ENCODE data around the gene PACRG. TPM values are rescaled to one million over a fixed set of nuclear protein-coding genes. Genes with fewer than 3 reads are reported as not detected.

PACRG gene
- total and polyA plus RNA-seq, 2 donors from 2014 or later, result 7.4 to 20.0 TPM

DNA sequence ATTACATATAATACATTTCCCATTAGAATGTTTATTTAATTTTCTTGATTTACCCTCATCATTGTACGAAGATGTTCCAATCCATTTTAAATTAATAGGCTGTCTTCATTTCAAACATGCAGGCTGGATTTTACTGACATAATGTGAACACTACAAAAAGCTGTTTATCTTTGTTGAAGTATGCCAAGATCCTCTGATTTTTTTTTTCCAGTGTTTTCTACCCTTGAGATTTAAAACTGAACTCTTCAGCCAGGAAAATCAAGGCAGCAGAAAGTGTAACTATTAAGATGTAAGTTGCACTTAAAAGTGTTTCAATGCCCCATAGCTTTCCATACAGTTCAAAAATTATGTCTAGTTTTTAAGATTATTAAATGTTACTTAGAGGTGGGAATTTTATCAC lies 43.7 kb upstream of the PACRG start:
- intact Hi-C loops (cut with DNase I), result no loop called here
- no peaks in the 10 kb centered on the region for H3K27me3 ChIP-seq (ENCODE audit: control insufficient read depth, insufficient read depth, low read length)
- peak; percentile 15 for FAIRE-seq
- no peak overlapping the region for H3K4me3 ChIP-seq (ENCODE audit: low read length in 3 of 3)
- no peak for DNase-seq
- H3K9me3 ChIP-seq (ENCODE audit: control insufficient read depth in 2 of 3, insufficient read depth in 1 of 3, low read length in 3 of 3), result no peaks in the 10 kb centered on the region
- H3K4me1 ChIP-seq (ENCODE audit: control insufficient read depth in 2 of 3, insufficient read depth in 2 of 3, low read depth in 1 of 3, low read length in 3 of 3), result peaks cover 0 to 2% (median 0%) of the 10 kb centered on the region in 3 donors
- no peak overlapping the region for H3K27ac ChIP-seq (ENCODE audit: low read depth in 2 of 2, low read length in 2 of 2)
- no peaks in the 10 kb centered on the region for H3K36me3 ChIP-seq (ENCODE audit: control insufficient read depth in 2 of 3, insufficient read depth in 3 of 3, low read length in 3 of 3)
- TF ChIP-seq, protein P1, sequence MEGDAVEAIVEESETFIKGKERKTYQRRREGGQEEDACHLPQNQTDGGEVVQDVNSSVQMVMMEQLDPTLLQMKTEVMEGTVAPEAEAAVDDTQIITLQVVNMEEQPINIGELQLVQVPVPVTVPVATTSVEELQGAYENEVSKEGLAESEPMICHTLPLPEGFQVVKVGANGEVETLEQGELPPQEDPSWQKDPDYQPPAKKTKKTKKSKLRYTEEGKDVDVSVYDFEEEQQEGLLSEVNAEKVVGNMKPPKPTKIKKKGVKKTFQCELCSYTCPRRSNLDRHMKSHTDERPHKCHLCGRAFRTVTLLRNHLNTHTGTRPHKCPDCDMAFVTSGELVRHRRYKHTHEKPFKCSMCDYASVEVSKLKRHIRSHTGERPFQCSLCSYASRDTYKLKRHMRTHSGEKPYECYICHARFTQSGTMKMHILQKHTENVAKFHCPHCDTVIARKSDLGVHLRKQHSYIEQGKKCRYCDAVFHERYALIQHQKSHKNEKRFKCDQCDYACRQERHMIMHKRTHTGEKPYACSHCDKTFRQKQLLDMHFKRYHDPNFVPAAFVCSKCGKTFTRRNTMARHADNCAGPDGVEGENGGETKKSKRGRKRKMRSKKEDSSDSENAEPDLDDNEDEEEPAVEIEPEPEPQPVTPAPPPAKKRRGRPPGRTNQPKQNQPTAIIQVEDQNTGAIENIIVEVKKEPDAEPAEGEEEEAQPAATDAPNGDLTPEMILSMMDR (IDR thresholded peaks at IDR 0.05; ENCODE audit: borderline replicate concordance, extremely low read depth, insufficient read depth), result no peak
- H3K9ac ChIP-seq (ENCODE audit: low read length in 3 of 3), result no peak overlapping the region

DNA sequence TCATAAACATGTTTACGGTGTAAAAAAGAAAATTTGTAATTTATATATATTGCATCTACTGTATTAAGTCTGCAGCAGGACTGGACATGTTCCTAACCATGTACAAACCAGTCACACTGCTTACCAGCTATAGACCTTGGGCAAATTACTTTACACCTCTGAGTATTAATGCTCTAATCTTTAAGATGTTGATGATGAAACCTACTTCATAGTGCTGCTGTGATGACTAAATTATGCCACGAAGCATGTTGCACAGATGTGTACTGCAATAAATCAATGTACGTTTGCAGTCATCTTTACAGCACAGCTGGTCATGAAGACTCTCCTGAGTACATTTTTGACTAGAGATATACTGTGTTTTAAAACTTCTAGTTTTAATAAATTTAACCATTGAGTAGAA lies 42.8 kb upstream of the PACRG start:
- Histone ChIP-seq H3K9ac (ENCODE audit: low read length in 3 of 3) (no peak overlapping the region), H3K36me3 (ENCODE audit: control insufficient read depth in 2 of 3, insufficient read depth in 3 of 3, low read length in 3 of 3) (no peaks in the 10 kb centered on the region), H3K9me3 (ENCODE audit: control insufficient read depth in 2 of 3, insufficient read depth in 1 of 3, low read length in 3 of 3) (no peaks in the 10 kb centered on the region), H3K4me1 (ENCODE audit: control insufficient read depth in 2 of 3, insufficient read depth in 2 of 3, low read depth in 1 of 3, low read length in 3 of 3) (peaks cover 0 to 2% (median 0%) of the 10 kb centered on the region in 3 donors), H3K27ac (ENCODE audit: low read depth in 2 of 2, low read length in 2 of 2) (no peak overlapping the region), H3K27me3 (ENCODE audit: control insufficient read depth, insufficient read depth, low read length) (no peaks in the 10 kb centered on the region), H3K4me3 (ENCODE audit: low read length in 3 of 3) (no peak overlapping the region)
- intact Hi-C loops (cut with DNase I), result no loop called here
- FAIRE-seq (no peak), DNase-seq (no peak)
- TF ChIP-seq, protein P1 (IDR thresholded peaks at IDR 0.05; ENCODE audit: borderline replicate concordance, extremely low read depth, insufficient read depth), result no peak

DNA sequence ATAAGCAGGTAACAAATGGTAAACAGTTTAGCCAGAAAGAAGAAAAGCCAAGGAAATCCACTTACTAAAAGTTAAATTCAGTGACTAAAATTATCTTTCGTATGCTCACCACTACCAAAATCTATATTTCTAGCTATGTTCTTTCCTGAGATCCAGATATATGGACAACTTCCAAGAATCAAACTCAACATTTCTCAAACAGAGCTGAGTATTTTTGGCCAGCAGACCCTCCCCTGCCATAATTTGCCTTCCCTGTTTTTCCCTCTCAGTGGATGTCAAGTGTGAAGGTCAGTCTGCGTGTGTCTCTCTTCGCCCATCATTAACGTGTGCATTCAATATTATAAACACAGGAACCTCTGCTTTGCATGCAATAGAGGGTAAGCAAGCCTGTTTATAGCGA lies 42.2 kb upstream of the PACRG start:
- Histone ChIP-seq H3K9ac (ENCODE audit: low read length in 3 of 3) (no peak overlapping the region), H3K4me1 (ENCODE audit: control insufficient read depth in 2 of 3, insufficient read depth in 2 of 3, low read depth in 1 of 3, low read length in 3 of 3) (peaks cover 0 to 2% (median 0%) of the 10 kb centered on the region in 3 donors), H3K9me3 (ENCODE audit: control insufficient read depth in 2 of 3, insufficient read depth in 1 of 3, low read length in 3 of 3) (no peaks in the 10 kb centered on the region), H3K36me3 (ENCODE audit: control insufficient read depth in 2 of 3, insufficient read depth in 3 of 3, low read length in 3 of 3) (no peaks in the 10 kb centered on the region), H3K27me3 (ENCODE audit: control insufficient read depth, insufficient read depth, low read length) (no peaks in the 10 kb centered on the region), H3K4me3 (ENCODE audit: low read length in 3 of 3) (no peak overlapping the region), H3K27ac (ENCODE audit: low read depth in 2 of 2, low read length in 2 of 2) (no peak overlapping the region)
- FAIRE-seq (no peak), DNase-seq (no peak)
- intact Hi-C loops (cut with DNase I), result no loop called here
- TF ChIP-seq, protein P1 (IDR thresholded peaks at IDR 0.05; ENCODE audit: borderline replicate concordance, extremely low read depth, insufficient read depth), result no peak

- no peaks in the 10 kb centered on the region for H3K9me3 ChIP-seq (ENCODE audit: control insufficient read depth in 2 of 3, insufficient read depth in 1 of 3, low read length in 3 of 3)
- TF ChIP-seq, protein P1 (IDR thresholded peaks at IDR 0.05; ENCODE audit: borderline replicate concordance, extremely low read depth, insufficient read depth), result no peak
- H3K27ac ChIP-seq (ENCODE audit: low read depth in 2 of 2, low read length in 2 of 2), result no peak overlapping the region
- H3K36me3 ChIP-seq (ENCODE audit: control insufficient read depth in 2 of 3, insufficient read depth in 3 of 3, low read length in 3 of 3), result no peaks in the 10 kb centered on the region
- H3K27me3 ChIP-seq (ENCODE audit: control insufficient read depth, insufficient read depth, low read length), result no peaks in the 10 kb centered on the region
- H3K4me1 ChIP-seq (ENCODE audit: control insufficient read depth in 2 of 3, insufficient read depth in 2 of 3, low read depth in 1 of 3, low read length in 3 of 3), result no peaks in the 10 kb centered on the region
- no peak overlapping the region for H3K4me3 ChIP-seq (ENCODE audit: low read length in 3 of 3)
- no peak overlapping the region for H3K9ac ChIP-seq (ENCODE audit: low read length in 3 of 3)
- intact Hi-C loops (cut with DNase I), result no loop called here
- FAIRE-seq (no peak), DNase-seq (no peak)
Observed at GRCh38 chr6:162688751-162689345, 38.9 kb upstream of the PACRG start.

All from kidney (tissue), 14 donors.